ENCODE data around the gene PIEZO2.

Gene PIEZO2

DNA sequence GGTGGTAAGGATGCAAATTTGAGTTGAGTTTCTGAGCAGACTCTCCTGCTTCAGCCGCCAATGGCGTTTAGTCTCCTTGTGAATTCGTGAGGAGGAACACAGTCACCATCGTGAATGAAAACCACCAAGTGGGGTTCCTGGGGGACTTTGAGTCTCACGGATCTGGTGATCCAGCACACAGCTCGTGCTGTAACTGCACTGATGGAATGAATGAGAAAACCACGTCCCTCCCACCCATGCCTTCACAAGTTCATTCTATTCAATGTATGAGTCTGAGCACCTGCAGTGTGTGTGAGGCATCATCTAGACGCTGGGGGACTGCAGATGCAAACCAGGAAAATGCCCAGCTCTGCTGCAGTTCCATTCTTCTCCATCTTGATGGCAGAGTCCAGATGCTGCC, 127.9 kb downstream of the PIEZO2 start:
- DNase-seq: no peak

DNA sequence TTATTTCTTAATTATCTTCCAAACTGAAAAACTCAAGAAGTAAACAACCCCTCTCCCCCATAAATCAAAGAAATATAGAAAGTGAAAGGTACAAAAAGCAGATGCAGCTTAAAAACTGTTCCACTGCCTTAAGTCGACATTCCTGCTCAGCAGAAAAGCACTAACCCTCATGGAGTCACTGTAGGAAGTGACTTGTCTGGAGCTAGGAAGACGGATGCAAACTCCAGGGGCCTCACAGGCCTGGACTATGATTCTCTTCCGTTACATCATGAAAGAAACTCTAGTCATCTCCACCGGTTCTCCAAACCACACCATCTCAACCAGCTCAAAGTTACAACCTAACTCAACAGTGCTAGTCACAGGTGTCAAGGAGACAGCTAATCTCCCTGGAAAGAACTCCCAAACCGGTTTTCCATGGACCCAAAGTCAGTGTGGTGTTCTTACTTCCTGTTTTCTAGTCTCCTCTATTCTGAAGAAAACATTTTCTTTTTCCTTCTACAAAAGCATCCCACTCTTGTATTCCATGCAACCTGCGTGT, 128.4 kb downstream of the PIEZO2 start:
- DNase-seq: no peak

DNA sequence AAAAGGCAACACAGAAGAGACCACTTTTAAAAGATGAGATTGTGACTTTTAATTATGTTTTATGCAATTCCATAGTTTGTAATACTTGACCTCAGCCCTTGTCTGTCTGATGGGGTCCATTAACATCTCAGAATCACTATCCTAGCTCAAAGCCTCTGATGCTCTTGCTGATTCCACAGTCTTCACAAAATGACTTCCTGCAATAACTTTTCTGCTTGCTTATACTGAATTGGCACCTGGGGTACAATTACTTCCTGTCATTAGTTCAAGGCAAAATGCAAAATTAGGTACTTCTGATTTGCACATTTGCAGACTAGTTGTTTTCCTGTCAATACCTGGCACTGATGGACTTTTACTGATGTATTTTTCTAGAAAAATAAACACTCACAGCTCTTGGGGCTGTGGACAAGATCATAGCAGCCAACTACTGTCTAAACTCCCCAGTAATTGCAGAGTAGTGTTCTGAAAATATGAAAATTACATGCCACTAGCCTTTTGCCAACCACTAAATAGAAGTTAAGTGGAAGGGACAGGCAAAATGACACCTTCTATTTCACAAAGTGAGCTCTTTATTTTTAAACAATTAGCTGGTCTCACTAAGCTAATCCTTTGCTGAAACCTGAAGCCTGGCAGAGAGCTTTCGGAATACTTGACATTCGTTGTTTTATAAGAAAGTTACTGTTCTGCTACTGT, 129.1 kb downstream of the PIEZO2 start:
- DNase-seq: no peak

DNA sequence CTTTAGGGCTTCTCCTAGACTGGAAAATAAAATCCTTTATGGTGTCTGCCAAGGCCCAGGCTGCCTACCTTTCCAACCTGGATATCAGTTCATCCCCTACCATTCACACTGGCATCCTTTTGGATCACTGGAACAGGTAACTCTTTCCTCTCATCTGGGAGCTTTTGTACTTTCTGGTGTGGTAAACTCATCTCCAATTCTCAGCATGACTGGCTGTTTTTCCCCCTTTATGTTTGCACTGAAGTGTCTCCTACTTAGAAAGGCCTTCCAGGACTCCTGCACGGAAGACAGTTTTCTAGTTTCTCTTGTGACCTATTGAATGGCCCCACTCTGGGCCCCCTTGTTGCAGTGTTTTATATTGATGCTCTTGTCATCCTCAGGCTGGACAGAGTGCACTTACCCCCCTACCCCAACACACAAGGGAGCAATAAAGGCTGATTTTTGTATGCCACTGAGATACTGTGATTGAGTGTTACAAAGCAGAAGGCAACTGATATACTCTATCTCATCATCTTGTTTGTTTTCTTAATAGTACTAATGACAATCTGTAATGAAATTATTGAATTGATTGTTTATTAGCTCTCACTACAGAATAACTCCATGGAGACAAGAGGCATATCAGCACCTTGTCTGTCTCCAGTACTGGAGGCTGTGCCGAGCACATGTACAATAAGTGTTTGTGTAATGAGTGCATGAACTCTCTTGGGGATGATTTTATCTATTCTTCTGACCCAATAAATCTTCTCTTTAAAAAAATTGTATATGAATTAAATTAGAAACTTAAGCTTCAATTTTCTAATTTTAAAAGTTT, 129.9 kb downstream of the PIEZO2 start:
- no peak for DNase-seq

DNA sequence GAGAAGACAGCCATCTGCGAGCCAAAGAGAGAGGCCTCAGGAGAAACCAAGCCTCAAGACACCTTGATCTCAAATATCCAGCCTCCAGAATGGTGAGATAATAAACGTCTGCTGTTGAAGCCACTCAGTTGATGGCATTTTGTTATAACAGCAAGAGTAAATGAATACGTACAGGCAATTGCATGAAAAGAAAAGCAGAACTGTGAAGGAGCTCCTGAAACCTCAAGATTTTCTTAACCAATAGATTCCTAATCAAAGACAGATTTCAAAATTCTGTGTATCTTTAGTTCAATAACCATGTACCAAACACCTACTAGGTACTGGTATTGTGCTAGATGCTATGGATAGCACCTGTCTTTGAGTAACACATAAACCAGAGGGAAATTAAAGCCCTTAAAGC, 139.5 kb downstream of the PIEZO2 start:
- DNase-seq: no peak

DNA sequence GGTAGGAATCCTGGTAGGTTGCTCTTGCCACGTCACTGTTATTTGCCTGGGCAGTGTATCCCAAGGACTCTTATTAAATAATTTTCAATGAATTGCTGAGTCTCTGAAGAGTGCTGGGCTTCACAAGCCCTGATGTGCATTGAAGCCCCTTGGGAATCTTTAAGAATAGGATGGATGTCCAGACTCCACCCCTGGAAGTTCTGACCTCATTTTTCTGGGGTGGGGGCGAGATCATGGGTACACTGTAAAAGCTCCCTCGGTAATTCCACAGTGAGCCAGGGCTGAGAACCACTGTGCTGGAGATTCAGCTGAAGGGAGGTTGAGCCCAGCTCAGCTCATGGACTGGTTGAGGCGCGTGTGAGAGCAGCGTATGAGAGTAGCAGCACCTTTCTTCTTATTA, 140.2 kb downstream of the PIEZO2 start:
- no peak for DNase-seq

DNA sequence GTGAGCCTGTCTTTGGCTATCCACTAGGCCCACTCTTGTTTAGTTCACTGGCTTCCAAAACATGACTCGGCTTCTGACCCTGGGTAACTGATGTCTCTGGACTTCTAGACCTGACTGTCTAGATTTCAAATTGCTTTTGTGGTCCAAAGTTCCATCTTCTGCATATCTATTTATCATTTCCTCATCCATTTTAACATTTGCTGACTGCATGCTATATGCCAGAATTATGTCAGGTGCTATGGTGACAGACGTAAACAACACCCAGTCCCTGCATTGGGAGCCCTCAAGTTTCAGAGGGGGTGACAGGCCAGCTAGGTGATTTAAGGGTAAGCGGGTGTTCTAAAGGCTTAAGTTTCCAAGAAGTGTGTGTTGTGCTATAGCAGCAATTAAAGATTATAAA, 140.9 kb downstream of the PIEZO2 start:
- DNase-seq: no peak

DNA sequence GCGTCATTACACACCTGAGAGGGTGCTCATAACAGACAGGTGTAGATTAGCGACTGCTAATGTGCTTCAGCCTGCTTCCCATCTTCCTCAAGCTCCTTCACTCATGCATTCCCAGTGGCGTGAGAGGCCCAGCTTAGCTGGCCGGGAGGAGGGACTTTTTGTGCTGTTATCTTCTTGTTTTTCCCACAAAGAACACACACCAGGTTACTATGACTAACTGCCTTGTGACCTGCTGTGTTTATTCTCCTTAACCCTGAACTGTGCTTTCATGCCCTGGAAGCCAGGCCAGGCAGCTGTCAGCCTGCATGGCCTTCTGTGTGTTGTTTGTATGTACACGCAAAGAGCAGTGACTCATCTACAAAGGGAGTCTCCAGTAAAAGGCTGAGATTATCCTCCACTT, 143.8 kb downstream of the PIEZO2 start:
- no peak for DNase-seq

DNA sequence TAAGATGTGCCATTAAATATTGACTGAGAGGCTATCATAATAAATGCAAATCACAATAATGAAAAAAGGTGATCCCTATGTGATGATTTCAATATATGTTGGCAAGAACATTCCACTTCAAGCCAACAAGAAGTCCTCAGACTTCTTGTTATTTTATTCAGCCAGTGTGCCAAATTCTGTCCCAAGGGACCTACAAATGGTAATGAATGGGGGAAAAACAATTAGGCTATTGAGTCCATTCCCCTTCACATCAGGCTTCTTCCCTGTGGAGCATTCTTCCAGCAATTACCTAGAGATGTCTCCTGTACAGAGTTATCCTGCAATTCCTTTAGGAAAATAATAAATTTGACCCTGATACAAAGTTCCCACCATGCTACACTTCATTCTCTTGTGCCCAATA, 144.4 kb downstream of the PIEZO2 start:
- no peak for DNase-seq

DNA sequence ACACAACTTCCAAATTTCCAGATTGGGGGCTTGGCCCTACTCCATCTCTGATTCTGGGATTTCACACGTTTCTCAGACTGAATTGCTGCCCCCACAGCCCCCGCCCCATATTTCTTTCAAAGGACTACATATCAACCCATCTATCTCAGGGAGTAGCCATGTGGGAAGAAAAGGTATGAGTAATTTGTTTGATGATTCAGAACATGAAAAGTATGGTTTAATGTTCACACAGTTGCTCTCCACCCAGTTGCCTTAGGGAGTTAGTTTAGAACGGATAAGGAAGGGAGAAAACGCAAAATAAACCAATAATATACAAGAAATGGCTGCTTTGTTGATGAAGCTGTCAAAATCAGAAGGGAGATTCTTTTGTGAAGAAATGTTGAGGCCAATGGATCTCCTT, 145.1 kb downstream of the PIEZO2 start:
- DNase-seq: no peak

DNA sequence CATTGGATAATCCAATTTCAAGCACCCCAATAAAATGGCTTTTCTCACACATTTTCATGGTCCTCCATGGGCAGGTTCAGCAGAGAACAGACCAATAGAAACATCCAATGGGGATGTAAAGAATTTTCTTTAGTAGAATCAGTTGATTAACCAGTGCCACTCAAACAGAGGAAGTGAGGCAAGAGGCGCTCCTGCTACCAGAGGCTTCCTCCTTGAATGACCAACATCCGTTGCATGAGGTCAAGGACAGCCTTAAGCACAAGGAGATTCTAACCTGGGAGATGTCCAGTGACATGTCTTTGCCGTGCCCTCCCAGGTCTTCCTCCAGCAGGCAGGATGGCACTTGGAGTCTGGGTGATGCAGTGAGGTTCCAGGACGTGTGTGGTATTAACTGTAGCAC, 146.6 kb downstream of the PIEZO2 start:
- no peak for DNase-seq

DNA sequence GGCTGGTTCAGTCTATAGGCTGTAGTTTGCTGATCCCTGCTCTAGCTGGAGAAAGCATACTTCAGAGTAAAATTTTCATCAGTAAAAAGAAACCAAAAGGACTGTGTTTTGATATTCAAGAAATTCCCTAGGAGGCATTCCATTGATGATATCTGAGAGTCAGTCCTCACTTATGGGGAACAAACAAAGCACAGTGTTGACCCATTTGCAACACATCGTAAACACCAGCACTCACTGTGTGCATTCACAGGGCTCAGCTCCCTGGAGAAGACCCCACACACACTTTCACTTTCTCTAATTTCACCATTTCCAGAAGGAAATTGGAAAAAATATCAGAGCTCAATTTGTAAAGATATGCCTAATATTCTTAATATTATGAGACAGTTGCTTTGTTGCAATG, 147.1 kb downstream of the PIEZO2 start:
- DNase-seq: no peak

DNA sequence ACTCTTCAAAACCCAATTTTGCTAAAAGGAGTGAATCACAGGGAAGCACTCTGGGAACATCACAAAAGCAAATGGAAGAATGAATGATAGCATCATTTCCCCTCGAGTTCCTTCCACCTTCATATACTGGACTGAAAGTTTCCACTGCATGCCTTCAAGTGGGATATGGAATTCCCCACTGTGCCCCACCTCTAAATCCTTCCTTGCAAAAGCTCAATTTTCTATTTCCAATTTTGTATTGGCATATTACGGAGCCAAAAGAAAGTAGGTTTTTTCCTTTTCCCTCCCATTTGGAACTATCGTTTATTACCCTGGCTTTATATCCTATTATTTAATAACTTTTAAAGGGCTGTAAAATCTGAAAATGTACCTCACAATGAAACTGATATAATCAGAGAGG, 149.3 kb downstream of the PIEZO2 start:
- no peak for DNase-seq

DNA sequence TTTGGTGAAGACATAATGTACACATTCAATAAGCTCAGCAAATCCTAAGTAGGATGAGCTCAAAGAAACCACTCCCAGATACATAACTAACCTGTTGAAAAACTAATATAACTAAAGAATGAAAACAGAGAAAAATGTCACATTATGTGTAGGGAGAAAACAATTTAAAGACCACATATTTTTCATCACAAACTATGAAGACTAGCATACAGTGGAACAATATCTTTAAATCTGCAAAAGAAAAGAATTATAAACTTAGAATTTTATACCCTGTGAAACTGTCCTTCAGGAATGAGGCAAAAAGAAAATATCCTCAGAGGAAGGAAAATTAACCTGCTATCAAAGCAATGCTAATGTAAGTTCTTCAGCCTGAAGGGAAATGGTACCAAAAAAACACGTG, 151.5 kb downstream of the PIEZO2 start:
- no peak for DNase-seq

DNA sequence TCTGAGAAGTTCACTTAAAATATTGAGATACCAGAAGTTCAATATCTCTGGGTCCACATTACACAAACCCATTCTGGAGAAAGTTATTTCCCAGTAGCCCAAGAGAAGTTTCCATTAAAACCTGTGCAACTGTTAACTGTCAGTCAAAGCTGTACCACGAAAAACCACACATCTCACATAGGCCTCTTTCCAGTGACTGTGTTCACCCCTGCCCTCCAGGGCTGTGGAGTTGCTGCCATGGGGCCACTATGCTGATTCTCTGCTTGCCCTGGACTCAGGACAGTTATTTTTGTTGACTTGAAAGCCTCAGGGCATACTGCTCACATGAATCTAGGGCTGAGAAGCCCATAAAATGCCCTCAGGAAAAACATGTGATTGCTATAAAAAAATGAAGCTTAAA, 153.8 kb downstream of the PIEZO2 start:
- no peak for DNase-seq

DNA sequence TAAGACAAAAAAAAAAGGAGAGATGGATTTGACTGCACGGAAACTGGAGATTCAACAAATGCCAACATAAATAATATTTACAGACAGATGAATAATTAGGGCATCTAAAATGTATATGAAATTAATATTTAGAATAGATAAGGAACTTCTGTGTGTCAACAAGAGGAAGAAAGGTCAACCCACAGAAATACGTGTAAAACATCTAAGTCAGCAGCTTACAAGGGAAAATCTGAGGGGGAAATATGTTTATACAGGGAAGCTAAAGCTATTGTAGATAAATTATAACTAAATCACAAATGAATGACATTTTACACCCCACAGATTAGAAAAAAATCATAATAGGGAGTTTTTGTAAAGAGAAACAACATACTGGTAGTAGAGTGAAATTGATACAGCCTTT, 159.9 kb downstream of the PIEZO2 start:
- DNase-seq: no peak

DNA sequence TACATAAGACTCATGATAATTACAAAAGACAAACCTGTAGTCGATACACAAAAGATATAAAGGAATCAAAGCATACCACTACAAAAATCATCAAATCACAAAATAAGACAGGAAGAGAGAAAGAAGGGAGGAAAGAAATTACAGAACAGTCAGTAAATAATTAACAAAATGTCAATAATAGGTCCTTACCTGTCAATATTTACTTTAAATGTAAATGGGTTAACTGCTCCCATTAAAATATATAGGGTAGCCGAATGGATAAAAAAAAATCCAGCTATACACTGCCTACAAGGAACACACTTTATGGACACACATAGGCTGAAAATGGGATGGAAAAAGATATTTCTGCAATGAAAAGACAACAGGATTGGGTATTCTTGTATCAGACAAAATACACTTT, 163.7 kb downstream of the PIEZO2 start:
- no peak for DNase-seq

DNA sequence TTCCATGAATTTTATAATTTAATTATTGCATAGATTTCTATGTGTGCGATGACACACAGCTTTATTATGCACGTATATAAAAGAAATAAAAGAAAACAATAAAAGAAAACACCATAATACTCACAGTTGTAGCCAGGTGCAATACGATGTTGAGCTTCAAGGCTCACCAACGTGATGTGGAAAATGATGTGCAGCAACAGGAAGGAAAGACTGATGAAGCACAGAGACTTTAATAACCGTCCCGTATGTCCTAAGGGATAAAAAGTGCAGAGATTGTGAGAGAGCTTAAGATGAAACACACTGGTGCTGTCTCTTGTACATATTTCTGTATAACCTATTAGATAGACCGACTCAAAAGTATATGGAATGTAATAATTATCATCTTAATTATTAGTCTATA, 170.0 kb downstream of the PIEZO2 start:
- DNase-seq: no peak

DNA sequence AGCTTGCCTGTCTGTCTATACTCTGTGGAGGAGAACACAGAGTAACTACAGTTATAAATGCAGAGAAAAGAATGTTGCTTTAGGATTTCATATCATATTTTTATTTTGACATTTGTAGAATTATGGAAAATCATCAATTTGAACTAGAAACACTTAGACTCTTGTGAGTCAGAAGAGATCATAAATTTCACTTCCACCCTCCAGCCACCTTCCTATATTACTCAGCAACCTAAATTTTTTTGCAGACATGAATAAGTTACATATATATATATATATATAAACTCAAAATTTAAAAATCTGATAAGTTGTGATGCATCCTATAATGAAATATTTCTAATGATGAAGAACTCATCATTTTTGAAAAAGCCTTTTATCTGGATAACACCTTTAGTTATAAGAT, 172.3 kb downstream of the PIEZO2 start:
- DNase-seq: no peak

DNA sequence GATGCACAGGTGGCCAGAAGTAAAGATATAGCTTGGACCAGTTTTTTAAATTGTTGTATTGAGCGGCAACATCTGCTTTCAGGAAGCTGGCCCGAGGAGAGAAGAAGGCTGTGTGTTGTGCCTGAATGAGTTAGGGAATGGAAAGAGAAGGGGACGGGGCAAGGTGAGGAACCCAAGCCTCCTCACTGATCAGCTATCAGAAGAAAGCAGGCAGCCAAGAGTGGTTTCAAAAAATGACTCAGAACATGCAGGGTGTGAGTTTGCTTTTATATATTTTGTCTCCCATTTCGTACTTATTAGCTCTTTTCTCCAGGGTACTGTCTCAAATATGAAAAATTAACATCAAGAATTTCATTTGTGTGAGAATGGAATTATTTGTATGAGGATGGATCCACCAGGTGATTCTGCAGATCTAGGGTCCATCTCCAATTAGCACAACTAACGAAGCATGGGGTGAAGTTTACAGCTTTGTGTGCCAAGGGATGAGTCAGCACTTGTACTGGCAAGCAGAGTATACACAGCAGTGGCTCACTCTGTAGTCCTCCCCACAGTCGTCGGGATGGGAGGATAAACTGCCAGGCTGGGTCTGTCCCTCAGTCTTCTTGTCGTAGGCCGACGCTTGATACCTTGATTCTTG, 175.7 kb downstream of the PIEZO2 start:
- no peak for DNase-seq

DNA sequence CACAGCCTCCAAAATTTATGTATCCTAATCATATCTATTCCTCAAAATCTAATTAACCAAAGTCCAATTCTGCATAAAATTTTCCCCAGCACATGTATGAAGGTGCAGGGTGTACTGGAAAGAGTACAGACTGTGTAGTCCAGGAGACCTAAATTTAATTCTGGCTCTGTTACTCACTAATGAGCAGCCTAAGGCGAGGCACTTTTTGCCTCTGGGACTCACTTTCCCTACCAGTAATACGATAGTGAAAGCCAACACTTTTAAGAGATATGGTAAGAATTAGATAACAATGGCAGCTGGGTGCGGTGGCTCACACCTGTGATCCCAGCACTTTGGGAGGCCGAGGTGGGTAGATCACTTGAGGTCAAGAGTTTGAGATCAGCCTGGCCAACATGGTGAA, 177.7 kb downstream of the PIEZO2 start:
- DNase-seq: no peak

DNA sequence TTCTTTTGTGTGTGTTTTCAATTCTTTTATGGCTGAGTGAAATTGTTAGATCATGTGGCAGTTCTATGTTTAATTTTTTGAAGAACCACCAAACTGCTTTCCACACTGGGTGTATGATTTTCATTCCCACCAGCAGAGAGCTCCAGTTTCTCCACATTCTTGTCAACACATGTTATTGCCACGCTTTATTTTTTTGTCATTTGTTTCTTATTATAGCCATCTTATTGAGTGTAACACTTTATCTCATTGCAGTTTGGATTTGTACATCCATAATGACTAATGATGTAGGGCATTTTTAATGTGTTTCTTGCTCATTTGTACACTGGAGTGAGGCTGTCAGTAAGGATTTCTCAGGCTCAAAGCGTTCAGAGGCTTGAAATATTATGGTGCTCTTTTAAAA, 184.2 kb downstream of the PIEZO2 start:
- no peak for DNase-seq

DNA sequence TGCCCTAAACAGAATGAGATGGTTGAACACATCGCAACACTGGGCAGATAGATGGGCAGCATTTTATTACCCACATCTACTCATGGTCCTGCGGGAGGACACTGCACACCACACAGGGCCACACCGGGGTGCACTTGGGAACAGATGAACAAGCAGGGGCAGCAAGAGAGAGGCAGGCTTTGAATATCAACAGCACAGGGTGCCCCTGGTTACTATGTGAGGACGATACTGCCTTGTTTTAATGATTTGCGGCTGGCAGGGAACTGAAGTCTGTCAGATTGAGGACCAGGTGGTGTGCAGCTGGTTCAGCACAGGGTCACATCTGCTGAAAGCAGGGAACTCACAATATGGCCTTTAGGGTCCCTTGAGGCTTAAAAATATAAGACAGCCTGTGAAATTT, 195.7 kb downstream of the PIEZO2 start:
- no peak for DNase-seq
